Measurements from ENCODE around the gene SSR1. TPM values are rescaled to one million over a fixed set of nuclear protein-coding genes. Genes with fewer than 3 reads are reported as not detected.

The SSR1 gene
- total RNA-seq, 1 donor from 2014 or later = 132 TPM

GRCh38 chr6:7292596-7293255 is 20.3 kb downstream of the SSR1 start:
- TF ChIP-seq CTCF (IDR thresholded peaks at IDR 0.05; ENCODE audit: unreplicated experiment) = no peak
- H3K27ac Mint-ChIP-seq (ENCODE audit: unreplicated experiment) = no peak overlapping the region
- DNase-seq (ENCODE audit: low spot score) = no peak
- no peaks in the 10 kb centered on the region for H3K27me3 Mint-ChIP-seq (ENCODE audit: unreplicated experiment)
- peaks cover 15% of the 10 kb centered on the region for H3K36me3 Mint-ChIP-seq (ENCODE audit: low read depth, unreplicated experiment)
- H3K4me3 Mint-ChIP-seq (ENCODE audit: unreplicated experiment) = peak overlapping the region; percentile 0
- H3K9me3 Mint-ChIP-seq (ENCODE audit: unreplicated experiment) = no peaks in the 10 kb centered on the region
- H3K4me1 Mint-ChIP-seq (ENCODE audit: unreplicated experiment) = peaks cover 7% of the 10 kb centered on the region

GRCh38 chr6:7290079-7290478 is 22.9 kb downstream of the SSR1 start:
- TF ChIP-seq CTCF (IDR thresholded peaks at IDR 0.05; ENCODE audit: unreplicated experiment) = no peak
- Mint-ChIP-seq H3K4me3 (ENCODE audit: unreplicated experiment) (no peak overlapping the region), H3K4me1 (ENCODE audit: unreplicated experiment) (peaks cover 15% of the 10 kb centered on the region), H3K27ac (ENCODE audit: unreplicated experiment) (no peak overlapping the region), H3K9me3 (ENCODE audit: unreplicated experiment) (no peaks in the 10 kb centered on the region), H3K27me3 (ENCODE audit: unreplicated experiment) (no peaks in the 10 kb centered on the region), H3K36me3 (ENCODE audit: low read depth, unreplicated experiment) (peaks cover 9% of the 10 kb centered on the region)
- DNase-seq (ENCODE audit: low spot score) = no peak

GRCh38 chr6:7285416-7285815 is 27.6 kb downstream of the SSR1 start:
- no peaks in the 10 kb centered on the region for H3K36me3 Mint-ChIP-seq (ENCODE audit: low read depth, unreplicated experiment)
- no peak overlapping the region for H3K4me3 Mint-ChIP-seq (ENCODE audit: unreplicated experiment)
- no peak overlapping the region for H3K27ac Mint-ChIP-seq (ENCODE audit: unreplicated experiment)
- no peak for TF ChIP-seq CTCF (IDR thresholded peaks at IDR 0.05; ENCODE audit: unreplicated experiment)
- DNase-seq (ENCODE audit: low spot score) = no peak
- H3K9me3 Mint-ChIP-seq (ENCODE audit: unreplicated experiment) = no peaks in the 10 kb centered on the region
- peaks cover 23% of the 10 kb centered on the region for H3K4me1 Mint-ChIP-seq (ENCODE audit: unreplicated experiment)
- H3K27me3 Mint-ChIP-seq (ENCODE audit: unreplicated experiment) = no peaks in the 10 kb centered on the region

GRCh38 chr6:7283676-7284075 is 29.3 kb downstream of the SSR1 start:
- Mint-ChIP-seq H3K9me3 (ENCODE audit: unreplicated experiment) (no peaks in the 10 kb centered on the region), H3K4me3 (ENCODE audit: unreplicated experiment) (no peak overlapping the region), H3K27me3 (ENCODE audit: unreplicated experiment) (no peaks in the 10 kb centered on the region), H3K36me3 (ENCODE audit: low read depth, unreplicated experiment) (no peaks in the 10 kb centered on the region), H3K27ac (ENCODE audit: unreplicated experiment) (no peak overlapping the region), H3K4me1 (ENCODE audit: unreplicated experiment) (peaks cover 23% of the 10 kb centered on the region)
- DNase-seq (ENCODE audit: low spot score) = no peak
- TF ChIP-seq CTCF (IDR thresholded peaks at IDR 0.05; ENCODE audit: unreplicated experiment) = no peak

- TF ChIP-seq CTCF (IDR thresholded peaks at IDR 0.05; ENCODE audit: unreplicated experiment) = no peak
- peak overlapping the region; percentile 28 for H3K27ac Mint-ChIP-seq (ENCODE audit: unreplicated experiment)
Observed at GRCh38 chr6:7282097-7282906, 30.7 kb downstream of the SSR1 start.

More at GRCh38 chr6:7282097-7282906, 30.7 kb downstream of the SSR1 start:
- Mint-ChIP-seq H3K4me1 (ENCODE audit: unreplicated experiment) (peaks cover 13% of the 10 kb centered on the region), H3K4me3 (ENCODE audit: unreplicated experiment) (no peak overlapping the region), H3K27me3 (ENCODE audit: unreplicated experiment) (peaks cover 1% of the 10 kb centered on the region), H3K9me3 (ENCODE audit: unreplicated experiment) (no peaks in the 10 kb centered on the region), H3K36me3 (ENCODE audit: low read depth, unreplicated experiment) (no peaks in the 10 kb centered on the region)
- no peak for DNase-seq (ENCODE audit: low spot score)

Measured in endothelial cell (in vitro differentiated cells).